Measurements from ENCODE around the gene NHLRC4.
A peak's percentile ranks its signal among the peaks of the same experiment; 100 is the strongest.

NHLRC4 gene

GRCh38 chr16:568401-569258 lies 1.8 kb downstream of the NHLRC4 start:
- DNase-seq, result no peak

- DNase-seq, result peak in 1 of 2 donors; percentile 49
Observed at GRCh38 chr16:569445-570254, 2.8 kb downstream of the NHLRC4 start, which contains the start of gene PIGQ. Gene PIGQ, plus strand, starts transcription at chr16:569968. Its CDS starts 4,107 bp downstream, at chr16:574075.

GRCh38 chr16:572865-573650 lies 6.3 kb downstream of the NHLRC4 start:
- no peak for DNase-seq

GRCh38 chr16:574021-574760 lies 7.4 kb downstream of the NHLRC4 start:
- no peak for DNase-seq

- DNase-seq, result no peak
Observed at GRCh38 chr16:575354-576196, 8.8 kb downstream of the NHLRC4 start.

GRCh38 chr16:576197-576822 lies 9.5 kb downstream of the NHLRC4 start:
- no peak for DNase-seq

- no peak for DNase-seq
Observed at GRCh38 chr16:576823-577201, 10.0 kb downstream of the NHLRC4 start.

GRCh38 chr16:577796-578195 lies 11.0 kb downstream of the NHLRC4 start:
- DNase-seq, result no peak

- no peak for DNase-seq
Observed at GRCh38 chr16:578232-578869, 11.5 kb downstream of the NHLRC4 start.

- DNase-seq, result peak in 1 of 2 donors; percentile 55
Observed at GRCh38 chr16:578870-579405, 12.1 kb downstream of the NHLRC4 start.

- no peak for DNase-seq
Observed at GRCh38 chr16:580141-580945, 13.5 kb downstream of the NHLRC4 start.

GRCh38 chr16:580946-581498 lies 14.2 kb downstream of the NHLRC4 start:
- DNase-seq, result no peak

GRCh38 chr16:582218-582613 lies 15.4 kb downstream of the NHLRC4 start:
- no peak for DNase-seq

GRCh38 chr16:582614-583331 lies 16.0 kb downstream of the NHLRC4 start:
- DNase-seq, result no peak

GRCh38 chr16:583470-583814 lies 16.6 kb downstream of the NHLRC4 start:
- no peak for DNase-seq

- no peak for DNase-seq
Observed at GRCh38 chr16:583815-584591, 17.2 kb downstream of the NHLRC4 start.

GRCh38 chr16:585351-585750 lies 18.5 kb downstream of the NHLRC4 start:
- DNase-seq, result no peak

Measured in bone marrow (tissue), 2 donors.